ENCODE measurements around the gene MCTP1. TPM values are rescaled to one million over a fixed set of nuclear protein-coding genes. Genes with fewer than 3 reads are reported as not detected.

Gene MCTP1
- total RNA-seq, result 7.9 to 10.2 TPM (median 9.1 TPM) in 3 replicates

- Mint-ChIP-seq H3K27me3 (ENCODE audit: low read depth) (peaks cover 67% of the 10 kb centered on the region), H3K4me3 (peak within 1 kb of the TSS; percentile 77), H3K4me1 (peaks cover 29% of the 10 kb centered on the region), H3K27ac (peak within 1 kb of the TSS; percentile 69), H3K36me3 (no peaks in the 10 kb centered on the region), H3K9me3 (no peaks in the 10 kb centered on the region)
- peak; percentile 35 to 60 for DNase-seq (ENCODE audit: low spot score in 2 of 2, unreplicated experiment in 2 of 2)
- TF ChIP-seq CTCF (IDR thresholded peaks at IDR 0.05; ENCODE audit: unreplicated experiment), result no peak
Measured at GRCh38 chr5:95284572-95285408, at the start of gene MCTP1. TSS of gene MCTP1 (minus strand) at chr5:95285094.

GRCh38 chr5:95332158-95332557 is 47.3 kb upstream of the MCTP1 start:
- Mint-ChIP-seq H3K4me1 (peaks cover 25% of the 10 kb centered on the region), H3K9me3 (peaks cover 29% of the 10 kb centered on the region), H3K36me3 (no peaks in the 10 kb centered on the region), H3K27ac (no peak overlapping the region), H3K27me3 (ENCODE audit: low read depth) (no peaks in the 10 kb centered on the region), H3K4me3 (no peak overlapping the region)
- TF ChIP-seq CTCF (IDR thresholded peaks at IDR 0.05; ENCODE audit: unreplicated experiment), result no peak
- no peak for DNase-seq (ENCODE audit: low spot score in 2 of 2, unreplicated experiment in 2 of 2)

- Mint-ChIP-seq H3K9me3 (peaks cover 29% of the 10 kb centered on the region), H3K4me3 (no peak overlapping the region), H3K4me1 (peaks cover 27% of the 10 kb centered on the region)
Measured at GRCh38 chr5:95331358-95331757, 46.5 kb upstream of the MCTP1 start.

GRCh38 chr5:95327211-95327610 is 42.3 kb upstream of the MCTP1 start:
- H3K27ac Mint-ChIP-seq, result peak overlapping the region; percentile 73
- no peaks in the 10 kb centered on the region for H3K27me3 Mint-ChIP-seq (ENCODE audit: low read depth)
- no peak overlapping the region for H3K4me3 Mint-ChIP-seq
- peaks cover 15% of the 10 kb centered on the region for H3K4me1 Mint-ChIP-seq
- H3K36me3 Mint-ChIP-seq, result no peaks in the 10 kb centered on the region
- peaks cover 18% of the 10 kb centered on the region for H3K9me3 Mint-ChIP-seq
- no peak for TF ChIP-seq CTCF (IDR thresholded peaks at IDR 0.05; ENCODE audit: unreplicated experiment)
- no peak for DNase-seq (ENCODE audit: low spot score in 2 of 2, unreplicated experiment in 2 of 2)

More at GRCh38 chr5:95331358-95331757, 46.5 kb upstream of the MCTP1 start:
- DNase-seq (ENCODE audit: low spot score in 2 of 2, unreplicated experiment in 2 of 2), result no peak
- Mint-ChIP-seq H3K27me3 (ENCODE audit: low read depth) (no peaks in the 10 kb centered on the region), H3K36me3 (no peaks in the 10 kb centered on the region), H3K27ac (no peak overlapping the region)
- no peak for TF ChIP-seq CTCF (IDR thresholded peaks at IDR 0.05; ENCODE audit: unreplicated experiment)

GRCh38 chr5:95317687-95318086 is 32.8 kb upstream of the MCTP1 start:
- no peaks in the 10 kb centered on the region for H3K36me3 Mint-ChIP-seq
- no peaks in the 10 kb centered on the region for H3K9me3 Mint-ChIP-seq
- no peak for TF ChIP-seq CTCF (IDR thresholded peaks at IDR 0.05; ENCODE audit: unreplicated experiment)
- no peak overlapping the region for H3K4me3 Mint-ChIP-seq
- no peaks in the 10 kb centered on the region for H3K27me3 Mint-ChIP-seq (ENCODE audit: low read depth)
- H3K27ac Mint-ChIP-seq, result peak overlapping the region; percentile 33
- DNase-seq (ENCODE audit: low spot score in 2 of 2, unreplicated experiment in 2 of 2), result no peak
- peaks cover 20% of the 10 kb centered on the region for H3K4me1 Mint-ChIP-seq
